Fibroblast of skin of abdomen (primary cell): ENCODE measurements around the gene HPS3.
A peak's percentile ranks its signal among the peaks of the same experiment; 100 is the strongest.
"Not testable (repeated sequence)": the region's sequence is repeated elsewhere in the genome, so short reads cannot be mapped to it uniquely, and the experiment has no call there.

Source experiments
- DNase-seq: peaks from one replicate; pipeline ENCODE4 v3.0.0-alpha.2; 2013

The HPS3 gene

GRCh38 chr3:149186721-149187120 lies 57.3 kb downstream of the HPS3 start:
- DNase-seq: no peak

GRCh38 chr3:149188494-149188893 lies 59.1 kb downstream of the HPS3 start:
- no peak for DNase-seq

GRCh38 chr3:149195221-149195620 lies 65.8 kb downstream of the HPS3 start:
- no peak for DNase-seq

- DNase-seq: not testable (repeated sequence)
These were observed 67.6 kb downstream of the HPS3 start for GRCh38 chr3:149196805-149197592.

GRCh38 chr3:149197669-149198068 lies 68.2 kb downstream of the HPS3 start:
- DNase-seq: no peak

- peak; percentile 77 for DNase-seq
These were observed 69.2 kb downstream of the HPS3 start for GRCh38 chr3:149198611-149199010.

- DNase-seq: peak; percentile 54
These were observed 70.0 kb downstream of the HPS3 start for GRCh38 chr3:149199474-149199873.

GRCh38 chr3:149203758-149204157 lies 74.3 kb downstream of the HPS3 start:
- no peak for DNase-seq

- DNase-seq: no peak
These were observed 75.1 kb downstream of the HPS3 start for GRCh38 chr3:149204390-149204991.

GRCh38 chr3:149207475-149207874 lies 78.0 kb downstream of the HPS3 start:
- peak; percentile 14 for DNase-seq

GRCh38 chr3:149209431-149209830 lies 80.0 kb downstream of the HPS3 start:
- no peak for DNase-seq

- DNase-seq: no peak
These were observed 82.9 kb downstream of the HPS3 start for GRCh38 chr3:149212386-149212785.

- DNase-seq: no peak
These were observed 85.3 kb downstream of the HPS3 start for GRCh38 chr3:149214702-149215101.

GRCh38 chr3:149215515-149215914 lies 86.1 kb downstream of the HPS3 start:
- no peak for DNase-seq

GRCh38 chr3:149216193-149216869 lies 86.9 kb downstream of the HPS3 start:
- no peak for DNase-seq

GRCh38 chr3:149217347-149217746 lies 87.9 kb downstream of the HPS3 start:
- DNase-seq: no peak

GRCh38 chr3:149219380-149220121 lies 90.1 kb downstream of the HPS3 start:
- DNase-seq: not testable (repeated sequence)

GRCh38 chr3:149221783-149222517 lies 92.5 kb downstream of the HPS3 start, which contains the start of gene CP:
Gene CP (minus strand): TSS chr3:149221829. CDS start chr3:149221792, 37 bp downstream.
- DNase-seq: no peak
